Stimulated activated CD4-positive, alpha-beta T cell treated with anti-CD3 and anti-CD28 coated beads, Interleukin-15, amount 100 ng/mL, for 48 hours (primary cell): ENCODE results near the gene MSH2.
"Not testable (repeated sequence)": the region's sequence is repeated elsewhere in the genome, so short reads cannot be mapped to it uniquely, and the experiment has no call there.

Source experiments
- DNase-seq, 2 donors: peaks; one replicate each; pipeline ENCODE4 v3.0.0-alpha.2; 2020; ENCODE audit warnings: low read depth in 2 of 2

The MSH2 gene

GRCh38 chr2:47484396-47484795 is 81.4 kb downstream of the MSH2 start:
- DNase-seq = no peak

DNA sequence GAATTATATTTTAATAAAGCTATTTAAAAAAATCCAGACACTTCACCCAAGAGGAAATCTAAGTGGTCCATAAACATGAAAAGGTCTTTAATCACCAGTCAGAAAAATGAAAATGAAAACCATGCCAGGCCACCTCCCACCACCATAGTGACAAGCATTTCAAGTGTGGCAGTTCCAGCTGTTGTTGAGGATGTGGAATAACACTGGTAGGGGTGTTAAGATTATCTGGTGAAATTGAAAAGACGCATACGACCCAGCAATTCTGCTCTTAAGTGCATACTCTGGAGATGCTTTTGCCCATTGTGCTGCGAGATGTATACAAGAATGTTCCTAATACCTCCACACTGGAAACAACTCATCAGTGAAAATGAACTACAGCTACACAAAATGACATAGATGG is 82.2 kb downstream of the MSH2 start:
- DNase-seq = no peak

- DNase-seq = no peak
These were observed 82.9 kb downstream of the MSH2 start for GRCh38 chr2:47485751-47486300.

DNA sequence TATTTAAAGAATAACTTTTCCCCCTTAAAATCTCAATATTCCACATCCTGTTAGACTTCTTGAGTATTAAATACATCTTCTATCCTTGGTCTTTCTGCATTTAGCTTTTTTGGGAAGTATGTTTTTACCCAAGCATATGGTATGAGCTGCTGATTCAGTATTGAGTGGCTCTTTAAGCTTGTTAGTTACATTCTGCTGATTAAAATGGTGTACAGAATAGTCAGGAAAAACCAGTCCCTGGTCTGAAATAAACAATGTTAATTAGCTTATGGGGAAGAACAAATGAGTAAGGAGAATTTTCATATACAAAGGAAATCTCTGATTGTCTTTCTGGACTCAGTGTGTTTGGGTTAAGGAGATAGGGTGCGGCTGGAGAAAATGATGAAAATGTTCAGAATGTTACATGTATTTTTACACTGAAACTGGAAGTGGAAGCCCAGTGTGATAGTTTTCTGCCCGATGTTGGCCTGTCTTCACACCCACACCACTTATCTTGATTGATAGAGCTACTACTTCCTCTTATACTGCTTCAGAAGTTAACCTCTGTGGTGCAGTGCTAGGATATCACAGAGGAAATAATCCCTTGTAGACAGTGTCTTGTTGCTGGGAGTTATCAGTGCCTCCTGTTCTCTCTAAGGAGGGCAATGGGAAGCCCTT is 84.0 kb downstream of the MSH2 start:
- no peak for DNase-seq

GRCh38 chr2:47487498-47487875 is 84.5 kb downstream of the MSH2 start:
- no peak for DNase-seq

DNA sequence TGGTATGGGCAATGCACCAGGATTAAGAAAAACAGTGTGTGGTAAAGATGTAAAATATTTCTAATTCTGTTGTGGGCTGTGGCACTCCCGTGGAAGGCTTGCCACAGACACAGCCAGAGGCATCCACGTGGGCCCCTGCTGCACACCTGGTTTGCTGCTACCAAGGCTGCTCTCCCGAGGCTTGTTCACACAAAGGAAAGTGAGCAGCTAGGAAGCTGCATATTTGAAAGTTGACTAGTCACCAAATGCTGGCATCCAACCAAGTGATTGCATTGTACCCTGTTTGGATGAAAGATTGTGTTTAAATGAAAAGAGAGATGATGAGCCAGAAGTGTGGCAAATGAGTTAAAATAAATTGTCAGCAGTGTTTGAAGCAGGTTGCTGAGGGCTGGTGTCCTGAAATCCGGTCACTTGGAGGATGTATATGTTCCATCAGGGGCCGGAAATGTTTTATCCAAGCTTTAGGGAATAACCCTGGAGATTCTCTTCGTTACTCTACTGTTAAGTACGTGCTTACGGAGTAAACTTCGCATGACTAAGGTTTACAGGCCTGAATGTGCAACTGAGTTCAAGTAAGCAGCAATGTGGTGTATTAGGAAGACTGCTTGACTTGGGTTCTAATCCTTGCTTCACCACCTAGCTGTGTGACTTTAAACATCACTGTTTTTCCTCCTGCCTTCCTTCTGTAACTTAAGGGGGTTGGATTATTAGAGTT is 86.1 kb downstream of the MSH2 start:
- no peak for DNase-seq

- no peak for DNase-seq
These were observed 87.5 kb downstream of the MSH2 start for GRCh38 chr2:47490406-47490805.

DNA sequence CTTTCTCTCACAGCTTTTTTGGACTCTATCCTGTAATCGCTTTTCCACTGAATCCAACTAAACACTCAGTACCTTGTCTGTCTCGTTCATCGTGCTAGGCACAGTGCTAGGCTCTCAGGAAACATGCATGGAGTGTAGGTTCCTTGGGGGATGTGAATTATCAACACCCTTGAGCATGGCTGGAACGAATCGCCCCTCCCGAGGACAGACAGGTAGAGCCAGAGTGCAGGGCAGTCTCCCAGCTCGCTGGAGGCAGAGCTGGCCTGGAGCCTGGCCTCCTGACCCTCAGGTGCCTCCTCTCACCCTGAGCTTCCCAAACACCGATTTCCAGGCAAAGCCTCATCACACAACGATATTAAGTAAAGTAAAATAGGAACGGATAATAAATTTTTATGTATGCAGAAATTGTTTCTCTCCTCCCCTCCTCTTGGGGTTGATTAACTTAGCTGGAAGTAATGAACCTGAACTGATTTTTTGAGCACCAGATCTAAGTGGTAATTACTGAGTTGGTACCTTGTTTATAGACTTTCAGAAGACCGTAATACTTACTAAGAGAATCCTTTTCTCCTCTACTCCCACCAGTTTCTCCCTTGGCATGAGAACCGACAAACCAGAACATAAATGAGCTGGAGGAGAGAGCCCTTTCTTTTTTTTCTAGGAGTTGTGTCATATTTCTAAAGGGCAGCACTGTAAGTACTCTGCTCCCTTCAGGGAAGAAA is 90.5 kb downstream of the MSH2 start:
- DNase-seq = no peak

DNA sequence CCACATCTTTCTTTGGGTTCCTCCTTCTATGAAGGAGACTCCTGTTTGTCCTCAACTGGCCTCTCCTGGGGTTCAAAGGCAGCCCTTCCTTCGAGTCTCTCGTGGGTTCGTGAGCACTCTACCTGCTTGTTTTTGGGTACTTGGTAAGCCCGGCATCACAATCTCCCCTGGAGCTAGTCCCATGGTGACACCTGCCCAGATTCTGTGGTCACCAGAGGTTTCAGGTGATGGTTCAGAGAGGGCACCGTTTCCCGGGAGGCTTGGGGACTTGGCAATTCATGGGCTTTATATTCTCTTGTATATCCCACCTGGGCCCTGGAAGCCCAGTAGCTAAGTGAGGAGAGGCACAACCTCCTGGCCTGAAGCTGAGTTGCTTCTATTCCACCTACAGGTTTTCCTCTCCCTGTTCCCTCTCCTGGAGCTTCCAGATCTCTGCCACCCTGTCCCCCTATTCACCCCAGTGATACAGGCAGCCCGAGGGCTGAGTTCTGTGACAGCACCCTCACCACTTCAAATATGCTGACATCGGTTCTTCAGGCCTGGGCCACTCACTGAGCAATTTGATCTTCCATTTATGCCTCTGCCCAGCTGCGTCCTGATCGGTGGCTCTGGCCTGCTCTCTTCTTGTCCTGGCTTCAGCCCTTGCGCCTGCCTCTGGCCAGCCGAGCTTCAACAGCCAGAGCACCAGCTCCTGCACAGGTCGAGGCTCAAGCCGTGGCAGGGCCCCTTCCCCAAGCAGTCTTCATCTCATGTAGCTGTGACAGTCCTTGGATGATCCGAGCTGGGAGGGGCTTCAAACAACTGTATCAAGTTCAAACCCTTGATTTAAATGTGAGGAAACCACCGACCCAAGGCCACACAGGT is 91.5 kb downstream of the MSH2 start:
- DNase-seq = no peak

DNA sequence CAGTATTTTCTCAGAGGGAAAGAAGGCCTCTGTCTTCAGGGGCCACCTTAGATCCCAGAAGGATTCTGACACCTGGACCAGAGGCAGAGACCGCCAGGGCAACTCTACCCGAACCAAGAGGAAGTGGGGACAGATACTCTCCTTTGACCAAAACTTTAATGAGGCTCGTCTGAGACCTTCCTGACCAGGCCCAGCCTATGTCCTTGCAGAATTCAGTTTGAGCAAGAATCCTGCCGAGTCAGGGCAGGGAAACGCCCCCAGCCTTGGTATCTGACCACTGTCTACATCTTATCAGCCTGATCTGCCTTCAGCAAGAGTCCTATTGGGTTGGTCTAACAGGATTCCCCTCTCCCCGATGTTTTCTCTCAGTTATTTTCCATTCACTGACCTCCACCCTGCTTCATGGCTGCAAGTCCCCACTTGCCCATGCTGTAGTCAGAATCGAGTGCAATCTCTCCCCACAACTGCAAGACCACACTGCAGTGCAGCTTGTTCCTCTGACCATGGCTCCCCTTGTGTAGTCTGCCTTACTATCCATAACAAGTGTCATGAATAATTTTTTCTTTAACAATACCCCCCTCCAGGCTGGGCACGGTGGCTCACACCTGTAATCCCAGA is 95.0 kb downstream of the MSH2 start:
- no peak for DNase-seq

GRCh38 chr2:47499093-47499492 is 96.1 kb downstream of the MSH2 start:
- no peak for DNase-seq

GRCh38 chr2:47499621-47500309 is 96.8 kb downstream of the MSH2 start:
- no peak for DNase-seq

DNA sequence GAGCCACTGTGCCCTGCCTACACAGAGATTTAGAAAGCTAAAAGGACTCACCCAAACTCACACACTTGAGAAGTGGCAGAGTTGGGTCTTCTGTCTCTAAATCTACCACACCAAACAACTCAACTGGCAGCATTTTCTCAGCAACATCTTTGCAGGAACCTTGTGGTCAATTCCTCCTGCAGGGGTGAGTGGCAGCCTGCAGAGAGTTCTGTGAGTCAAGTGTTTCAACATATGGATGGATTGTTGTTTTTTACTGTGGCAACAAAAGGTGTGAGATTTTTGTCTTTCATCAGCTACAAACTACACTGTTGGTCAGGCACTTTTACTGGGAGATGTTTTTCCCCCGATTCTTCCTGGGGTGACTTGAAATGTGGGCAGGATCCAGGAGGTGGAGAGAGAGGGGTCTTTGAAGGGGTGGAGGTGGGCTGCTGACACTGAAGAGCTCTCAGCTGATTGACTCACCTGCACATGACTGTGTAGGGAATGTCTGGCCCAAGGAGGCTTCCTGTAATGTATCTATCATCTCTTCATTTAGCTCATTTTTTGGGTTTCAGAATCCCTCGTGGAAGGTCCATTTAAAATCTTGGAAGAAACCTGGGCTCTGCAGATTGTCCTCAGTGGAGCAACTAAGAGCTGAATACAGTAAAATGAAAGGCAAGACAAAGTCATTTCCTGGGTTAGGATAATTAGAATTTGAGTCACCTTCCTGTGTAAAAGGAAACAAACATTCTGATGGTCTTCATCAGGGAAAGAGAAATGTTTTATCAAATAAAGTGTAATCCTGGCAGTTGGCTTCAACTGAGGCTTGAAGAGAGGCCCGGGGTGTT is 98.6 kb downstream of the MSH2 start:
- no peak for DNase-seq

DNA sequence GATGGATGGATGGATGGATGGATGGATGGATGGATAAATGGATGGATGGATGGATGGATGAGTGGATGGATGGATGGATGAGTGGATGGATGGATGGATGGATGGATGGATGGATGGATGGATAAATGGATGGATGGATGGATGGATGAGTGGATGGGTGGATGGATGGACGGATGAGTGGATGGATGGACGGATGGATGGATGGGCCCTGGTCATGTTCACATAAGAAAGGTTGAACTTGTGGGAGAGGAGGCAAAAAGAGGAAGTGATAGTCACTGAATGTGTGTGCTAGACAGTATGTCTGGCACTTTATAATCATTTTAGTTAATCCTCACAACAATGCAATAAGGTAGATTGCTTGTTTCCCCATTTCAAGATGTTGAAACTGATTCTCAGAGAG is 99.5 kb downstream of the MSH2 start:
- DNase-seq = not testable (repeated sequence)

DNA sequence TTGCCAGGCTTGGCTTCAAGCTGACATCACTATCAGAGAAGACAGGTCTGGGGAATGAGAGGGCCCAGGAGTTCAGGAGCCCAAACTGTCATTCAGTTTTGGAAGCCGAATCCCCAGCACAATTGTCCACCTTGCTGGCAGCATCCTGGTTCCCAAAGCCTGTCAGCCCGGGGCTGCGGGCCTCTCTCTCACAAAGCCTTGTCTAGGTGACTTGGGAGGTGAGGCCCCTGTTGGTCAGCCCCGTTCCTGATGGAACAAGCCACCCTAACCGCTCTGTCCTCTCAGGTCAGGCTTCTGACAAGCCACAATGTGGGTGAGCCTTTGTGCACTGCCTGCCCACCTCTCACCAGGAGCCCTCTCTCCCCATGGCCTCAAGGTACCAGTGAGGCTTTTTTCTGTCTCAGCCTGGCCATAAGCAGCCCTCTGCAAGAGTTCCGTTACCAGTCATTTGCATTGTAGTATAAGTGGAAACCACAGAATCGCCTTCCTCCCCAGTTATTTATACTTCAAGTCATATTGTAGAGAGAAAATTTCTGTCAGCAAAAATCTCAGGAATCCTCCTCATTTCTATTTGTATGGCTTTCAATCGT is 100.6 kb downstream of the MSH2 start:
- no peak for DNase-seq

GRCh38 chr2:47504174-47504810 is 101.3 kb downstream of the MSH2 start:
- DNase-seq = no peak

GRCh38 chr2:47506024-47506423 is 103.1 kb downstream of the MSH2 start:
- no peak for DNase-seq

- no peak for DNase-seq
These were observed 103.5 kb downstream of the MSH2 start for GRCh38 chr2:47506436-47506835.

- DNase-seq = no peak
These were observed 105.1 kb downstream of the MSH2 start for GRCh38 chr2:47508080-47508479.
